GM12878 (cell line): ENCODE data around the gene MAD1L1. TPM values are rescaled to one million over a fixed set of nuclear protein-coding genes. Genes with fewer than 3 reads are reported as not detected.

Experiments used
- ATAC-seq: fragments of 200-7000 bp; cut with Tn5 transposase; 3 replicates; pipeline ENCODE4 v1.9.1; 2020; ENCODE audit warnings: mild to moderate bottlenecking, moderate library complexity
- BruUV-seq: library from RNA; stranded (reverse); fragments of 400-500 nt; replicated peaks from 2 replicates; lab custom pipeline; 2021; lab: Mats Ljungman, UMichigan
- CTCF ChIA-PET: fragments of 300-600 bp; sonication (Branson Sonifier 250); formaldehyde crosslinking; extraction: SDS; loops from one replicate; lab custom pipeline; 2021; ENCODE audit warnings: inconsistent platforms; lab: Yijun Ruan, JAX
- POLR2A ChIA-PET: fragments of 350-600 bp; formaldehyde crosslinking; extraction: SDS; loops from one replicate; lab custom pipeline; 2021; ENCODE audit warnings: inconsistent platforms; lab: Charles Lee
- RAD21 ChIA-PET: fragments of 300-600 bp; sonication (Branson Sonifier 250); formaldehyde crosslinking; loops from one replicate; lab custom pipeline; 2023; ENCODE audit warnings: antibody characterized with exemption; ENCODE audit not compliant: unreplicated experiment; lab: Charles Lee
- SMC1A ChIA-PET: fragments of 300-600 bp; sonication (Branson Sonifier 250); formaldehyde crosslinking; loops from one replicate; lab custom pipeline; 2023; ENCODE audit not compliant: unreplicated experiment, uncharacterized antibody; lab: Charles Lee
- DNase-seq: peaks from one replicate; pipeline ENCODE4 v3.0.0-alpha.2; 2011; ENCODE audit warnings: low read depth, low spot score
- FAIRE-seq: peaks from 3 replicates; lab custom pipeline; 2011; peaks lifted over from hg19 to GRCh38; lab: Jason Lieb, UNC
- H2AFZ ChIP-seq: 2 replicates; pipeline ENCODE4 v1.6.0; 2011; ENCODE audit warnings: low read depth, low read length, control low read depth; ENCODE audit not compliant: control insufficient read depth
- H3K27ac ChIP-seq: 2 replicates; pipeline ENCODE4 v1.5.1; 2011; ENCODE audit warnings: control low read depth; ENCODE audit not compliant: control insufficient read depth, insufficient read depth
- H3K27me3 ChIP-seq, 2 experiments: replicated peaks in 1 of 2; 2 replicates each; pipeline versions ENCODE4 v1.6.0 to v1.6.1; 2011; ENCODE audit warnings: low read length in 1 of 2; ENCODE audit not compliant: control insufficient read depth in 2 of 2, insufficient read depth in 2 of 2
- H3K36me3 ChIP-seq, 2 experiments: 2 replicates each; pipeline ENCODE4 v1.5.1; 2011; ENCODE audit warnings: low read length in 1 of 2; ENCODE audit not compliant: control insufficient read depth in 2 of 2, insufficient read depth in 2 of 2
- H3K4me1 ChIP-seq: 2 replicates; pipeline ENCODE4 v1.6.1; 2011; ENCODE audit warnings: mild to moderate bottlenecking, low read length, moderate library complexity, mixed read lengths; ENCODE audit not compliant: control insufficient read depth, insufficient read depth
- H3K4me2 ChIP-seq: 2 replicates; pipeline ENCODE4 v1.6.0; 2011; ENCODE audit warnings: control low read depth; ENCODE audit not compliant: control insufficient read depth, insufficient read depth
- H3K4me3 ChIP-seq: fragments of 200-600 bp; sonication (generic); 2 replicates; pipeline ENCODE4 v1.5.1; 2016
- H3K79me2 ChIP-seq: 2 replicates; pipeline ENCODE4 v1.6.0; 2011; ENCODE audit warnings: low read length; ENCODE audit not compliant: control insufficient read depth, insufficient read depth
- H3K9ac ChIP-seq: 2 replicates; pipeline ENCODE4 v1.8.0; 2011; ENCODE audit warnings: low read length, control low read depth, mixed read lengths; ENCODE audit not compliant: control insufficient read depth, insufficient read depth
- H3K9me3 ChIP-seq: replicated peaks from 3 replicates; pipeline ENCODE4 v1.5.1; 2011; ENCODE audit warnings: mild to moderate bottlenecking, low read length; ENCODE audit not compliant: control insufficient read depth, insufficient read depth
- H4K20me1 ChIP-seq: 2 replicates; pipeline ENCODE4 v1.6.0; 2011; ENCODE audit not compliant: control insufficient read depth, insufficient read depth
- EGR1 ChIP-seq, 2 experiments: IDR thresholded peaks; 1 replicate in 1 of 2; 2 replicates in 1 of 2; pipeline ENCODE4 v1.6.1; 2011 to 2012; ENCODE audit warnings: low read depth in 2 of 2, low read length in 2 of 2, borderline replicate concordance in 1 of 2, mild to moderate bottlenecking in 1 of 2, moderate library complexity in 1 of 2
- ETV6 ChIP-seq, 2 experiments: fragments of 450-650 bp in 1 of 2; IDR thresholded peaks in 1 of 2; conservative IDR thresholded peaks in 1 of 2; 2 replicates each; pipeline ENCODE4 v1.6.1; 2014; ENCODE audit warnings: antibody characterized with exemption in 1 of 2, borderline replicate concordance in 1 of 2, low read depth in 1 of 2, mild to moderate bottlenecking in 1 of 2, moderate library complexity in 1 of 2
- MTA2 ChIP-seq: fragments of 450-650 bp; IDR thresholded peaks from 2 replicates; pipeline ENCODE4 v1.6.1; 2016; ENCODE audit warnings: low read depth, mild to moderate bottlenecking, moderate library complexity
- NKRF ChIP-seq: fragments of 450-650 bp; conservative IDR thresholded peaks from 2 replicates; pipeline ENCODE4 v1.6.1; 2017; ENCODE audit warnings: mild to moderate bottlenecking, moderate library complexity
- NR2C1 ChIP-seq: fragments of 450-650 bp; IDR thresholded peaks from 2 replicates; pipeline ENCODE4 v1.6.1; 2017; ENCODE audit warnings: antibody characterized with exemption, mild to moderate bottlenecking, moderate library complexity
- POU2F2 ChIP-seq: IDR thresholded peaks from 3 replicates; pipeline ENCODE4 v1.6.1; 2011; ENCODE audit warnings: low read depth, mild to moderate bottlenecking, low read length, borderline replicate concordance
- PRDM15 ChIP-seq: fragments of 450-650 bp; formaldehyde crosslinking; IDR thresholded peaks from 2 replicates; pipeline ENCODE4 v1.4.0; 2020; ENCODE audit warnings: mild to moderate bottlenecking, moderate library complexity
- RAD21 ChIP-seq: IDR thresholded peaks from 2 replicates; pipeline ENCODE4 v1.6.1; 2011; ENCODE audit warnings: mild to moderate bottlenecking, low read depth, low read length, moderate library complexity; ENCODE audit not compliant: insufficient read depth
- SMARCA5 ChIP-seq: fragments of 450-650 bp; IDR thresholded peaks from 2 replicates; pipeline ENCODE4 v1.6.1; 2017; ENCODE audit warnings: mild to moderate bottlenecking
- SRF ChIP-seq, 2 experiments: IDR thresholded peaks; 2 replicates each; pipeline ENCODE4 v1.6.1; 2011; ENCODE audit warnings: low read depth in 2 of 2, low read length in 2 of 2, mild to moderate bottlenecking in 1 of 2, moderate library complexity in 1 of 2
- SUZ12 ChIP-seq: fragments of 200-600 bp; sonication (generic); IDR thresholded peaks from one replicate; pipeline ENCODE4 v1.6.1; 2018; ENCODE audit warnings: antibody characterized with exemption, mild to moderate bottlenecking; ENCODE audit not compliant: unreplicated experiment
- TAF1 ChIP-seq: IDR thresholded peaks from 2 replicates; pipeline ENCODE4 v1.6.1; 2011; ENCODE audit warnings: mild to moderate bottlenecking, low read depth, low read length, borderline replicate concordance
- ZBTB11 ChIP-seq: fragments of 450-650 bp; formaldehyde crosslinking; IDR thresholded peaks from 2 replicates; pipeline ENCODE4 v1.5.0; 2022; ENCODE audit warnings: mild to moderate bottlenecking, missing genetic modification characterization
- ZNF24 ChIP-seq: fragments of 450-650 bp; IDR thresholded peaks from 2 replicates; pipeline ENCODE4 v1.6.1; 2017; ENCODE audit warnings: antibody characterized with exemption, mild to moderate bottlenecking
- WGBS: methylation state at CpG from one replicate; pipeline ENCODE4 v1.1.6; 2016; ENCODE audit warnings: low lambda C conversion rate; ENCODE audit not compliant: insufficient replicate concordance, insufficient coverage; ENCODE audit errors: missing lambda C conversion rate; 5-methylcytosine and 5-hydroxymethylcytosine counted together
- in situ Hi-C: fragments of 300-500 bp; cut with MboI; formaldehyde crosslinking; loops from 9 replicates; pipeline ENCODE4 v1.14.3; 2018; ENCODE audit warnings: mixed read lengths
- intact Hi-C: fragments of 100-400 bp; cut with micrococcal nuclease; formaldehyde crosslinking; loops from one replicate; pipeline ENCODE4 v1.14.2; 2022; ENCODE audit not compliant: unreplicated experiment
- polyA plus RNA-seq, 11 experiments: library from polyadenylated mRNA; depleted of rRNA in 4 of 11; unstranded in 6 of 11; stranded (reverse) in 5 of 11; fragments of >200 nt; fragmentation: Nextera tagmentation in 4 of 11; fragmentation: Illumina TruSeq in 1 of 11; extraction: Ambion mirVana in 4 of 11; extraction: Trizol in 1 of 11; gene quantifications; 1 replicate in 1 of 11; 2 replicates in 10 of 11; pipeline versions ENCODE4 v1.2.1 to v1.2.3, GENCODE V29; 2011 to 2016; ENCODE audit warnings: inconsistent platforms in 2 of 11, missing spikeins in 2 of 11, low read depth in 1 of 11
- total RNA-seq, 4 experiments: library from RNA; depleted of rRNA in 3 of 4; stranded (reverse); fragments of >200 nt in 3 of 4; fragmentation: Illumina TruSeq in 1 of 4; extraction: Trizol in 1 of 4; gene quantifications; 2 replicates each; pipeline versions ENCODE4 v1.2.1 to v1.2.3, GENCODE V29; 2013 to 2021

Gene MAD1L1
- total and polyA plus RNA-seq, 10 of the 15 experiments (the other 5 are each of a cell fraction or from before 2014, with no cell fraction given): 2.2 to 76.8 (median 38.3) TPM

- WGBS: 87% methylated on average over 21 of the region's 22 CpGs
- TF ChIP-seq NR2C1: no peak
- no peak for TF ChIP-seq SMARCA5
- TF ChIP-seq SUZ12: no peak
- no peak for TF ChIP-seq PRDM15 (CRISPR knock-in tag)
- TF ChIP-seq TAF1: no peak
- no peak for TF ChIP-seq RAD21
- TF ChIP-seq ZNF24: no peak
- no peak for TF ChIP-seq MTA2
- no peak for TF ChIP-seq NKRF
- no peak for TF ChIP-seq EGR1 (IDR thresholded peaks at IDR 0.05; ENCODE audit: borderline replicate concordance in 1 of 2, low read depth in 2 of 2, low read length in 2 of 2)
- no peak for TF ChIP-seq SRF (IDR thresholded peaks at IDR 0.05; ENCODE audit: low read depth in 2 of 2, low read length in 2 of 2)
- no peak for TF ChIP-seq POU2F2
- no peak for TF ChIP-seq ZBTB11 (CRISPR knock-in tag)
- TF ChIP-seq ETV6 (conservative IDR thresholded peaks at IDR 0.05 in 1 of 2, IDR thresholded peaks at IDR 0.05 in 1 of 2; ENCODE audit: borderline replicate concordance in 1 of 2, low read depth in 1 of 2): no peak
These were observed 418.5 kb downstream of the MAD1L1 start for GRCh38 chr7:1814089-1814811.

More at GRCh38 chr7:1814089-1814811, 418.5 kb downstream of the MAD1L1 start:
- no peak overlapping the region for H3K4me2 ChIP-seq
- ChIA-PET RAD21 (no interaction called here), CTCF (interaction anchor here (0.9 kb wide), 1 partner anchor 393 kb away, joined by 3 read pairs; no protein-coding TSS in a partner anchor), POLR2A (no interaction called here), SMC1A (no interaction called here)
- H4K20me1 ChIP-seq: no peaks in the 10 kb centered on the region
- no peak overlapping the region for H2AFZ ChIP-seq
- H3K4me1 ChIP-seq: no peaks in the 10 kb centered on the region
- DNase-seq (no peak), FAIRE-seq (no peak), ATAC-seq (no peak)
- no peak overlapping the region for H3K4me3 ChIP-seq
- no peak overlapping the region for H3K27ac ChIP-seq
- peaks cover 0 to 4% of the 10 kb centered on the region in 2 experiments; a peak in 2 of 4 replicates for H3K36me3 ChIP-seq
- H3K27me3 ChIP-seq: no peaks in the 10 kb centered on the region
- H3K9me3 ChIP-seq: no peaks in the 10 kb centered on the region
- no peak overlapping the region for H3K9ac ChIP-seq
- intact Hi-C loops (loop anchor here (10.0 kb wide), 1 partner anchor 391 kb away; no protein-coding TSS in a partner anchor), in situ Hi-C loops (no loop called here)
- BruUV-seq: no TSS peak
- no peaks in the 10 kb centered on the region for H3K79me2 ChIP-seq
